WTC11 (cell line): ENCODE data around the gene SCAI.

Source experiments
- ATF3 ChIP-seq: sonication (generic); formaldehyde crosslinking; conservative IDR thresholded peaks from 2 replicates; pipeline ENCODE4 v1.8.1; 2022; ENCODE audit warnings: mild to moderate bottlenecking, missing genetic modification reagents
- CTCF ChIP-seq: fragments of 200-600 bp; IDR thresholded peaks from 2 replicates; pipeline ENCODE4 v1.8.0; 2022; ENCODE audit warnings: antibody characterized with exemption
- ESRRA ChIP-seq: sonication (generic); formaldehyde crosslinking; IDR thresholded peaks from 2 replicates; pipeline ENCODE4 v1.8.1; 2022; ENCODE audit warnings: mild to moderate bottlenecking, missing genetic modification reagents, borderline replicate concordance
- GABPB1 ChIP-seq: sonication (generic); formaldehyde crosslinking; IDR thresholded peaks from 2 replicates; pipeline ENCODE4 v1.8.1; 2023; ENCODE audit warnings: mild to moderate bottlenecking, missing genetic modification reagents
- IRF1 ChIP-seq: sonication (generic); formaldehyde crosslinking; IDR thresholded peaks from 2 replicates; pipeline ENCODE4 v1.8.0; 2023; ENCODE audit warnings: missing genetic modification reagents
- JUN ChIP-seq: sonication (generic); formaldehyde crosslinking; IDR thresholded peaks from 2 replicates; pipeline ENCODE4 v1.8.0; 2023; ENCODE audit warnings: mild to moderate bottlenecking, missing genetic modification reagents
- NR3C1 ChIP-seq: sonication (generic); formaldehyde crosslinking; conservative IDR thresholded peaks from 2 replicates; pipeline ENCODE4 v1.8.1; 2023; ENCODE audit warnings: low read depth, mild to moderate bottlenecking, missing genetic modification reagents
- RELA ChIP-seq: sonication (generic); formaldehyde crosslinking; IDR thresholded peaks from 2 replicates; pipeline ENCODE4 v1.8.1; 2022; ENCODE audit warnings: missing genetic modification reagents, mild to moderate bottlenecking, borderline replicate concordance
- USF1 ChIP-seq: sonication (generic); formaldehyde crosslinking; IDR thresholded peaks from 2 replicates; pipeline ENCODE4 v1.8.0; 2022; ENCODE audit warnings: mild to moderate bottlenecking, missing genetic modification reagents
- ZNF121 ChIP-seq: sonication (generic); formaldehyde crosslinking; IDR thresholded peaks from 2 replicates; pipeline ENCODE4 v1.8.0; 2023; ENCODE audit warnings: missing genetic modification reagents
- TF ChIP-seq, protein P1 (sequence below): sonication (generic); formaldehyde crosslinking; IDR thresholded peaks from 2 replicates; pipeline ENCODE4 v1.8.1; 2023; ENCODE audit warnings: mild to moderate bottlenecking, missing genetic modification reagents
- TF ChIP-seq, protein P2 (sequence below): sonication (generic); formaldehyde crosslinking; IDR thresholded peaks from 2 replicates; pipeline ENCODE4 v1.8.1; 2023; ENCODE audit warnings: mild to moderate bottlenecking, missing genetic modification reagents, borderline replicate concordance

GRCh38 chr9:125091121-125091520 is 52.2 kb downstream of the SCAI start:
- TF ChIP-seq CTCF (no peak), ATF3 (no peak), ZNF121 (CRISPR knock-in tag) (no peak), RELA (no peak), ESRRA (CRISPR knock-in tag) (no peak), GABPB1 (CRISPR knock-in tag) (no peak), JUN (no peak), USF1 (CRISPR knock-in tag) (no peak), NR3C1 (CRISPR knock-in tag) (no peak), IRF1 (CRISPR knock-in tag) (no peak)
- TF ChIP-seq, protein P1, sequence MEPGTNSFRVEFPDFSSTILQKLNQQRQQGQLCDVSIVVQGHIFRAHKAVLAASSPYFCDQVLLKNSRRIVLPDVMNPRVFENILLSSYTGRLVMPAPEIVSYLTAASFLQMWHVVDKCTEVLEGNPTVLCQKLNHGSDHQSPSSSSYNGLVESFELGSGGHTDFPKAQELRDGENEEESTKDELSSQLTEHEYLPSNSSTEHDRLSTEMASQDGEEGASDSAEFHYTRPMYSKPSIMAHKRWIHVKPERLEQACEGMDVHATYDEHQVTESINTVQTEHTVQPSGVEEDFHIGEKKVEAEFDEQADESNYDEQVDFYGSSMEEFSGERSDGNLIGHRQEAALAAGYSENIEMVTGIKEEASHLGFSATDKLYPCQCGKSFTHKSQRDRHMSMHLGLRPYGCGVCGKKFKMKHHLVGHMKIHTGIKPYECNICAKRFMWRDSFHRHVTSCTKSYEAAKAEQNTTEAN: no peak
- TF ChIP-seq, protein P2, sequence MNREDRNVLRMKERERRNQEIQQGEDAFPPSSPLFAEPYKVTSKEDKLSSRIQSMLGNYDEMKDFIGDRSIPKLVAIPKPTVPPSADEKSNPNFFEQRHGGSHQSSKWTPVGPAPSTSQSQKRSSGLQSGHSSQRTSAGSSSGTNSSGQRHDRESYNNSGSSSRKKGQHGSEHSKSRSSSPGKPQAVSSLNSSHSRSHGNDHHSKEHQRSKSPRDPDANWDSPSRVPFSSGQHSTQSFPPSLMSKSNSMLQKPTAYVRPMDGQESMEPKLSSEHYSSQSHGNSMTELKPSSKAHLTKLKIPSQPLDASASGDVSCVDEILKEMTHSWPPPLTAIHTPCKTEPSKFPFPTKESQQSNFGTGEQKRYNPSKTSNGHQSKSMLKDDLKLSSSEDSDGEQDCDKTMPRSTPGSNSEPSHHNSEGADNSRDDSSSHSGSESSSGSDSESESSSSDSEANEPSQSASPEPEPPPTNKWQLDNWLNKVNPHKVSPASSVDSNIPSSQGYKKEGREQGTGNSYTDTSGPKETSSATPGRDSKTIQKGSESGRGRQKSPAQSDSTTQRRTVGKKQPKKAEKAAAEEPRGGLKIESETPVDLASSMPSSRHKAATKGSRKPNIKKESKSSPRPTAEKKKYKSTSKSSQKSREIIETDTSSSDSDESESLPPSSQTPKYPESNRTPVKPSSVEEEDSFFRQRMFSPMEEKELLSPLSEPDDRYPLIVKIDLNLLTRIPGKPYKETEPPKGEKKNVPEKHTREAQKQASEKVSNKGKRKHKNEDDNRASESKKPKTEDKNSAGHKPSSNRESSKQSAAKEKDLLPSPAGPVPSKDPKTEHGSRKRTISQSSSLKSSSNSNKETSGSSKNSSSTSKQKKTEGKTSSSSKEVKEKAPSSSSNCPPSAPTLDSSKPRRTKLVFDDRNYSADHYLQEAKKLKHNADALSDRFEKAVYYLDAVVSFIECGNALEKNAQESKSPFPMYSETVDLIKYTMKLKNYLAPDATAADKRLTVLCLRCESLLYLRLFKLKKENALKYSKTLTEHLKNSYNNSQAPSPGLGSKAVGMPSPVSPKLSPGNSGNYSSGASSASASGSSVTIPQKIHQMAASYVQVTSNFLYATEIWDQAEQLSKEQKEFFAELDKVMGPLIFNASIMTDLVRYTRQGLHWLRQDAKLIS (CRISPR knock-in tag): no peak
